ENCODE data around the gene PDZRN3. TPM values are rescaled to one million over a fixed set of nuclear protein-coding genes. Genes with fewer than 3 reads are reported as not detected.

PDZRN3 gene
- total and polyA plus RNA-seq, 8 donors = 4.5 to 10.9 (median 7.4) TPM

- intact Hi-C loops (cut with DNase I) = no loop called here
- Histone ChIP-seq H3K27me3 (no peaks in the 10 kb centered on the region), H3K4me1 (peaks cover 2 to 21% (median 14%) of the 10 kb centered on the region in 3 donors), H3K9me3 (no peaks in the 10 kb centered on the region), H3K36me3 (no peaks in the 10 kb centered on the region), H3K27ac (no peak overlapping the region), H3K4me3 (no peak overlapping the region)
- no peak for TF ChIP-seq CTCF (IDR thresholded peaks at IDR 0.05)
- FAIRE-seq (no peak), DNase-seq (no peak), ATAC-seq (no peak)
- 84% methylated on average over 3 of the region's 3 CpGs for WGBS, 2 donors
Measured at GRCh38 chr3:73556520-73557372, 68.0 kb downstream of the PDZRN3 start.

GRCh38 chr3:73555076-73555475, 69.7 kb downstream of the PDZRN3 start:
- peaks cover 2 to 21% (median 14%) of the 10 kb centered on the region in 3 donors for H3K4me1 ChIP-seq
- TF ChIP-seq CTCF (IDR thresholded peaks at IDR 0.05) = no peak
- ATAC-seq = no peak
- no peak for FAIRE-seq
- H3K27me3 ChIP-seq = no peaks in the 10 kb centered on the region
- DNase-seq = no peak
- no peak overlapping the region for H3K4me3 ChIP-seq
- WGBS, 2 donors = 85 to 88% methylated on average over 2 of the region's 2 CpGs
- no peaks in the 10 kb centered on the region for H3K36me3 ChIP-seq
- intact Hi-C loops (cut with DNase I) = no loop called here
- no peaks in the 10 kb centered on the region for H3K9me3 ChIP-seq
- H3K27ac ChIP-seq = no peak overlapping the region

GRCh38 chr3:73552700-73553099, 72.0 kb downstream of the PDZRN3 start:
- no peaks in the 10 kb centered on the region for H3K27me3 ChIP-seq
- no peak overlapping the region for H3K4me3 ChIP-seq
- WGBS, 2 donors = 49 to 54% methylated on average over 4 of the region's 4 CpGs
- H3K9me3 ChIP-seq = no peaks in the 10 kb centered on the region
- intact Hi-C loops (cut with DNase I) = no loop called here
- no peak for TF ChIP-seq CTCF (IDR thresholded peaks at IDR 0.05)
- no peak for FAIRE-seq
- DNase-seq = no peak
- H3K27ac ChIP-seq = no peak overlapping the region
- peaks cover 0 to 4% (median 0%) of the 10 kb centered on the region in 3 donors for H3K4me1 ChIP-seq
- no peaks in the 10 kb centered on the region for H3K36me3 ChIP-seq
- peak in 2 of 4 donors; percentile 46 to 50 for ATAC-seq

- TF ChIP-seq CTCF (IDR thresholded peaks at IDR 0.05) = no peak
- intact Hi-C loops (cut with DNase I) = no loop called here
- Histone ChIP-seq H3K36me3 (no peaks in the 10 kb centered on the region), H3K4me1 (peaks cover 0 to 10% (median 0%) of the 10 kb centered on the region in 3 donors), H3K9me3 (no peaks in the 10 kb centered on the region), H3K27me3 (no peaks in the 10 kb centered on the region), H3K27ac (no peak overlapping the region), H3K4me3 (no peak overlapping the region)
- 86 to 90% methylated on average over 7 of the region's 7 CpGs for WGBS, 2 donors
- ATAC-seq (no peak), DNase-seq (no peak), FAIRE-seq (no peak)
Measured at GRCh38 chr3:73550032-73550431, 74.7 kb downstream of the PDZRN3 start.

GRCh38 chr3:73549051-73549600, 75.6 kb downstream of the PDZRN3 start:
- no peak overlapping the region for H3K27ac ChIP-seq
- peak in 1 of 6 donors; percentile 35 for DNase-seq
- no peak for TF ChIP-seq CTCF (IDR thresholded peaks at IDR 0.05)

More at GRCh38 chr3:73549051-73549600, 75.6 kb downstream of the PDZRN3 start:
- Histone ChIP-seq H3K27me3 (no peaks in the 10 kb centered on the region), H3K4me1 (peaks cover 0 to 10% (median 0%) of the 10 kb centered on the region in 3 donors), H3K9me3 (no peaks in the 10 kb centered on the region), H3K36me3 (no peaks in the 10 kb centered on the region), H3K4me3 (no peak overlapping the region)
- ATAC-seq (peak; percentile 64 to 76 (median 72)), FAIRE-seq (no peak)
- intact Hi-C loops (cut with DNase I) = no loop called here
- 56 to 66% methylated on average over 9 of the region's 9 CpGs for WGBS, 2 donors

All from pancreas (tissue), 10 donors.